Prostate gland (tissue), 2 donors: ENCODE measurements around the gene INSM2. TPM values are rescaled to one million over a fixed set of nuclear protein-coding genes. Genes with fewer than 3 reads are reported as not detected.
A peak's percentile ranks its signal among the peaks of the same experiment; 100 is the strongest.

Experiments used
- DNase-seq: peaks from one replicate; pipeline ENCODE4 v3.0.0-alpha.2; 2019; ENCODE audit warnings: low spot score
- H3K27ac ChIP-seq, 2 donors: fragments of 200-600 bp; sonication (generic); 2 replicates each; pipeline ENCODE4 v1.5.1; 2017 to 2019
- H3K27me3 ChIP-seq: fragments of 200-600 bp; sonication (generic); replicated peaks from 2 replicates; pipeline ENCODE4 v1.5.1; 2019; ENCODE audit not compliant: insufficient read depth
- H3K36me3 ChIP-seq, 2 donors: fragments of 200-600 bp; sonication (generic); 1 replicate in 1 of 2; 2 replicates in 1 of 2; pipeline versions ENCODE4 v1.5.1 to v1.8.1; 2017 to 2019
- H3K4me1 ChIP-seq: fragments of 200-600 bp; sonication (generic); replicated peaks from 2 replicates; pipeline ENCODE4 v1.5.1; 2019
- H3K4me3 ChIP-seq, 2 donors: fragments of 200-600 bp; sonication (generic); 2 replicates each; pipeline ENCODE4 v1.5.1; 2017 to 2019
- H3K9me3 ChIP-seq: fragments of 200-600 bp; sonication (generic); 2 replicates; pipeline ENCODE4 v1.5.1; 2017
- POLR2A ChIP-seq: fragments of 450-650 bp; IDR thresholded peaks from one replicate; pipeline ENCODE4 v1.6.1; 2016; ENCODE audit warnings: antibody characterized with exemption, mild to moderate bottlenecking
- POLR2AphosphoS5 ChIP-seq: sonication (generic); formaldehyde crosslinking; IDR thresholded peaks from one replicate; pipeline ENCODE4 v1.6.1; 2017; ENCODE audit warnings: antibody characterized with exemption
- WGBS: methylation state at CpG from one replicate; pipeline ENCODE4 v1.1.5; 2018; 5-methylcytosine and 5-hydroxymethylcytosine counted together
- intact Hi-C: fragments of 100-400 bp; cut with DNase I; formaldehyde crosslinking; loops from one replicate; pipeline ENCODE4 v1.14.2; 2022
- total RNA-seq, 2 donors: library from RNA; depleted of rRNA; stranded (reverse); fragments of >200 nt; gene quantifications; one replicate each; pipeline ENCODE4 v1.1.0, GENCODE V29; 2016
- TF ChIP-seq, protein P1 (sequence below), 4 experiments: fragments of 200-600 bp in 2 of 4; fragments of 450-650 bp in 2 of 4; sonication (generic) in 2 of 4; IDR thresholded peaks; 1 replicate in 3 of 4; 2 replicates in 1 of 4; pipeline ENCODE4 v1.5.1; 2016 to 2019; ENCODE audit warnings: antibody characterized with exemption in 4 of 4, mild to moderate bottlenecking in 2 of 4, moderate library complexity in 2 of 4

Gene INSM2
- total RNA-seq, 2 donors from 2014 or later: 1.2 TPM; not detected in 1

DNA sequence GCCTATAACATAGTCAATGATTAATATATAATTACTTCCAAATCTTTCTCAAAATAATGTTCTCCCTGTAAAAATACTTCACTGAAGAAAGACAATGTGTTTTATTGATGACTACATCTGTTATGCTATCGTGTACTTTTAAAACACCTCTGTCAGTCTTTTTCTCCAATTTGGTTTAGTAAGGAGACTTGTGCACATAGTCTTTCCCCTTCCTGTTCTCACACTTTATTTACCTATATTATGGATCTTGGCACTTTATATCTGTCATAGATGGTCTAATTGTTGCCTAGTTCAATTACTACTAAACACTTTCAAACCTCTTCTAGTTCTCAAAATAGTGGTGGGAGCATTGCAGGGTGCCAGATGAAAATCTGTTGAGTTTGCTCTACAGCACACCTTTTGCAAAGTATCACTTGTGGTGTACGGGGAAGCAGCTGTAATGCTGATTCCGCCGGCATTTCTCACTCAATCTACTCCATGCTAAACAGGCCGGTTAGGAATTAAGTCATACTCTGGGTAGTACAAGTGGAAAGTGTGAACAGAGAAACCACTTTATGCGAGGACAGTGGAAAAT lies 1.1 kb upstream of the INSM2 start:
- TF ChIP-seq, protein P1, sequence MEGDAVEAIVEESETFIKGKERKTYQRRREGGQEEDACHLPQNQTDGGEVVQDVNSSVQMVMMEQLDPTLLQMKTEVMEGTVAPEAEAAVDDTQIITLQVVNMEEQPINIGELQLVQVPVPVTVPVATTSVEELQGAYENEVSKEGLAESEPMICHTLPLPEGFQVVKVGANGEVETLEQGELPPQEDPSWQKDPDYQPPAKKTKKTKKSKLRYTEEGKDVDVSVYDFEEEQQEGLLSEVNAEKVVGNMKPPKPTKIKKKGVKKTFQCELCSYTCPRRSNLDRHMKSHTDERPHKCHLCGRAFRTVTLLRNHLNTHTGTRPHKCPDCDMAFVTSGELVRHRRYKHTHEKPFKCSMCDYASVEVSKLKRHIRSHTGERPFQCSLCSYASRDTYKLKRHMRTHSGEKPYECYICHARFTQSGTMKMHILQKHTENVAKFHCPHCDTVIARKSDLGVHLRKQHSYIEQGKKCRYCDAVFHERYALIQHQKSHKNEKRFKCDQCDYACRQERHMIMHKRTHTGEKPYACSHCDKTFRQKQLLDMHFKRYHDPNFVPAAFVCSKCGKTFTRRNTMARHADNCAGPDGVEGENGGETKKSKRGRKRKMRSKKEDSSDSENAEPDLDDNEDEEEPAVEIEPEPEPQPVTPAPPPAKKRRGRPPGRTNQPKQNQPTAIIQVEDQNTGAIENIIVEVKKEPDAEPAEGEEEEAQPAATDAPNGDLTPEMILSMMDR (IDR thresholded peaks at IDR 0.05): no peak
- TF ChIP-seq POLR2A: no peak
- no peak for TF ChIP-seq POLR2AphosphoS5
- Histone ChIP-seq H3K27me3 (no peaks in the 10 kb centered on the region), H3K36me3 (no peaks in the 10 kb centered on the region), H3K27ac (peak overlapping the region in 1 of 2 donors; percentile 45), H3K9me3 (no peaks in the 10 kb centered on the region), H3K4me1 (no peaks in the 10 kb centered on the region), H3K4me3 (peak overlapping the region; percentile 41 to 45)
- intact Hi-C loops: no loop called here
- DNase-seq: no peak
- WGBS: 11% methylated on average over 6 of the region's 6 CpGs

DNA sequence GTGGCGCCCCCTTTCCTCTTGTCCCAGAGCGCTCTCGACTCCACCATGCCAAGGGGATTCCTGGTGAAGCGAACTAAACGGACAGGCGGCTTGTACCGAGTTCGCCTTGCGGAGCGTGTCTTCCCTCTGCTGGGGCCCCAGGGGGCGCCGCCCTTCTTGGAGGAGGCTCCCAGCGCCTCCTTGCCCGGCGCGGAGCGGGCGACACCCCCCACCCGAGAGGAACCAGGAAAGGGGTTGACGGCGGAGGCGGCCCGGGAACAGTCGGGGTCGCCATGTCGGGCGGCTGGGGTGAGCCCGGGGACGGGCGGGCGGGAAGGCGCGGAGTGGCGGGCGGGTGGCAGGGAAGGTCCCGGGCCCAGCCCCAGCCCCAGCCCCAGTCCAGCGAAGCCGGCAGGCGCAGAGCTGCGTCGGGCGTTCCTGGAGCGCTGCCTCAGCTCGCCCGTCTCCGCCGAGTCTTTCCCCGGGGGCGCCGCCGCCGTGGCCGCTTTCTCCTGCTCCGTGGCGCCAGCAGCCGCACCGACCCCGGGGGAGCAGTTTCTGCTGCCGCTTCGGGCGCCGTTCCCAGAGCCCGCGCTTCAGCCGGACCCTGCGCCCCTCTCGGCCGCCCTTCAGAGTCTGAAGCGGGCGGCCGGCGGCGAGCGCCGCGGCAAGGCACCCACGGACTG lies 376 bp downstream of the INSM2 start:
- Histone ChIP-seq H3K4me1 (no peaks in the 10 kb centered on the region), H3K27me3 (no peaks in the 10 kb centered on the region), H3K36me3 (no peaks in the 10 kb centered on the region), H3K27ac (no peak overlapping the region), H3K4me3 (peak overlapping the region; percentile 41 to 45), H3K9me3 (no peaks in the 10 kb centered on the region)
- DNase-seq: no peak
- 3% methylated on average over 48 of the region's 77 CpGs for WGBS
- TF ChIP-seq POLR2AphosphoS5: no peak
- TF ChIP-seq, protein P1 (IDR thresholded peaks at IDR 0.05): no peak
- no peak for TF ChIP-seq POLR2A
- intact Hi-C loops: no loop called here

DNA sequence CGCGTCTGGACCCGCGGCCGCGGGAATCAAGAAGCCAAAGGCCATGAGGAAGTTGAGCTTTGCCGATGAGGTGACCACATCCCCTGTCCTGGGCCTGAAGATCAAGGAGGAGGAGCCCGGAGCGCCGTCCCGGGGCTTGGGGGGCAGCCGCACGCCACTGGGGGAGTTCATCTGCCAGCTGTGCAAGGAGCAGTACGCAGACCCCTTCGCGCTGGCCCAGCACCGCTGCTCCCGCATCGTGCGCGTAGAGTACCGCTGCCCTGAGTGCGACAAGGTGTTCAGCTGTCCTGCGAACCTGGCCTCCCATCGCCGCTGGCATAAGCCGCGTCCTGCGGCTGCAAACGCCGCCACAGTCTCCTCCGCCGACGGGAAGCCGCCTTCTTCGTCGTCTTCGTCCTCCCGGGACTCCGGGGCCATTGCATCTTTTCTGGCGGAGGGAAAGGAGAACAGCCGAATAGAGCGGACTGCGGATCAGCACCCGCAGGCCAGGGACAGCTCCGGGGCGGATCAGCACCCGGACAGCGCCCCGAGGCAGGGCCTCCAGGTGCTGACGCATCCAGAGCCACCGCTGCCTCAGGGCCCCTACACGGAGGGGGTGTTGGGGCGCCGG lies 1.0 kb downstream of the INSM2 start:
- no peaks in the 10 kb centered on the region for H3K36me3 ChIP-seq
- H3K27ac ChIP-seq: no peak overlapping the region
- H3K4me1 ChIP-seq: no peaks in the 10 kb centered on the region
- 3% methylated on average over 53 of the region's 55 CpGs for WGBS
- TF ChIP-seq POLR2A: no peak
- TF ChIP-seq POLR2AphosphoS5: peak; percentile 42
- no peaks in the 10 kb centered on the region for H3K9me3 ChIP-seq
- peak; percentile 40 for DNase-seq
- intact Hi-C loops: no loop called here
- no peaks in the 10 kb centered on the region for H3K27me3 ChIP-seq
- peak overlapping the region; percentile 41 to 45 for H3K4me3 ChIP-seq

DNA sequence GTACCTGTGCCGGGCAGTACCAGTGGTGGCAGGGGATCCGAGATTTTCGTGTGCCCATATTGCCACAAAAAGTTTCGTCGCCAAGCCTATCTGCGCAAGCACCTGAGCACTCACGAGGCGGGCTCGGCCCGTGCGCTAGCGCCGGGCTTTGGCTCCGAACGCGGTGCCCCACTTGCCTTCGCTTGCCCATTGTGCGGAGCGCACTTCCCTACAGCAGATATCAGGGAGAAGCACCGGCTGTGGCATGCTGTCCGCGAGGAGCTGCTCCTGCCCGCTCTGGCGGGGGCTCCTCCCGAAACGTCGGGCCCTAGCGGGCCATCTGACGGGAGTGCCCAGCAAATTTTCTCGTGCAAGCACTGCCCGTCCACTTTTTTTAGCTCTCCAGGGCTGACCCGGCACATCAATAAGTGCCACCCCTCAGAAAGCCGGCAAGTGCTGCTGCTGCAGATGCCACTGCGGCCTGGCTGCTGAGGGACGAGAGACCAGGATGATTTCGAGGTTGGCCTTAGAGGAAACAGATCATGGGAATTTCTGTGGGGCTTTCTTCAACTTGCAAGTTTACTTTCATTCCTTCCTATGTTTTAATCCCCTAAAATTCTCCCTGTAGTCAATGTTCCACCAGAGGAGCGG lies 1.6 kb downstream of the INSM2 start:
- peak overlapping the region; percentile 41 to 45 for H3K4me3 ChIP-seq
- H3K27me3 ChIP-seq: no peaks in the 10 kb centered on the region
- H3K9me3 ChIP-seq: no peaks in the 10 kb centered on the region
- 9% methylated on average over 37 of the region's 37 CpGs for WGBS
- intact Hi-C loops: no loop called here
- no peaks in the 10 kb centered on the region for H3K4me1 ChIP-seq
- no peak for DNase-seq
- no peak overlapping the region for H3K27ac ChIP-seq
- TF ChIP-seq, protein P1 (IDR thresholded peaks at IDR 0.05): no peak
- TF ChIP-seq POLR2AphosphoS5: no peak
- TF ChIP-seq POLR2A: no peak
- H3K36me3 ChIP-seq: no peaks in the 10 kb centered on the region

DNA sequence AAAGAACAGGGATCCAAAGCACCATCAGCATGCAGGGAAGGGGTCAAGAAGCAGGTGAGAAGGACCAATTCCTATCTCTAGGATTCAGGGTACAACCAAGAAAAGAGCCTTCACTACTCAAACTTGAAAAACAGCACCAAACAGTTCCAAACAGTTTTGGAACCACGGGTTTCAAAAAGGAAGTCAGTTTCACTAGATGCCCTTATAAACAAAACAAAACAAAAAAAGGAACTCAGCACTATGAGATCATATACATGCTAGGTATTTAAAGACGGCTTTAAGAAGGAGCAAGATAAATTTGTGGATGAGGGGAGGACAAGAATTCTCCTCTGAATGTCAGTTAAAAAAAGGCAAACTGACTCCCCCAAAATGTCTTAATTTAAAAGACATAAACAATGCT lies 6.0 kb downstream of the INSM2 start:
- intact Hi-C loops: no loop called here
- no peak overlapping the region for H3K4me3 ChIP-seq
- no peaks in the 10 kb centered on the region for H3K9me3 ChIP-seq
- no peak for DNase-seq
- H3K36me3 ChIP-seq: no peaks in the 10 kb centered on the region
- TF ChIP-seq, protein P1 (IDR thresholded peaks at IDR 0.05): no peak
- no peak for TF ChIP-seq POLR2AphosphoS5
- no peak for TF ChIP-seq POLR2A
- no peaks in the 10 kb centered on the region for H3K27me3 ChIP-seq
- 75% methylated on average over 2 of the region's 2 CpGs for WGBS
- H3K27ac ChIP-seq: no peak overlapping the region
- no peaks in the 10 kb centered on the region for H3K4me1 ChIP-seq
